Suprapubic skin (tissue), 4 donors: ENCODE data around the gene PRRT1.
"Not testable (repeated sequence)": the region's sequence is repeated elsewhere in the genome, so short reads cannot be mapped to it uniquely, and the experiment has no call there.

Experiments
- CTCF ChIP-seq, 2 donors: fragments of 200-600 bp in 1 of 2; fragments of 450-650 bp in 1 of 2; sonication (generic) in 1 of 2; IDR thresholded peaks; one replicate each; pipeline ENCODE4 v1.5.1; 2016 to 2019; ENCODE audit warnings: antibody characterized with exemption in 2 of 2, mild to moderate bottlenecking in 1 of 2, moderate library complexity in 1 of 2
- EP300 ChIP-seq: sonication (generic); formaldehyde crosslinking; IDR thresholded peaks from one replicate; pipeline ENCODE4 v1.6.1; 2017; ENCODE audit warnings: antibody characterized with exemption
- POLR2A ChIP-seq, 2 donors: fragments of 450-650 bp; IDR thresholded peaks; one replicate each; pipeline ENCODE4 v1.6.1; 2017; ENCODE audit warnings: antibody characterized with exemption in 2 of 2, mild to moderate bottlenecking in 2 of 2, moderate library complexity in 2 of 2
- POLR2AphosphoS5 ChIP-seq, 3 donors: sonication (generic); formaldehyde crosslinking; IDR thresholded peaks; one replicate each; pipeline ENCODE4 v1.6.1; 2017; ENCODE audit warnings: antibody characterized with exemption in 3 of 3

DNA sequence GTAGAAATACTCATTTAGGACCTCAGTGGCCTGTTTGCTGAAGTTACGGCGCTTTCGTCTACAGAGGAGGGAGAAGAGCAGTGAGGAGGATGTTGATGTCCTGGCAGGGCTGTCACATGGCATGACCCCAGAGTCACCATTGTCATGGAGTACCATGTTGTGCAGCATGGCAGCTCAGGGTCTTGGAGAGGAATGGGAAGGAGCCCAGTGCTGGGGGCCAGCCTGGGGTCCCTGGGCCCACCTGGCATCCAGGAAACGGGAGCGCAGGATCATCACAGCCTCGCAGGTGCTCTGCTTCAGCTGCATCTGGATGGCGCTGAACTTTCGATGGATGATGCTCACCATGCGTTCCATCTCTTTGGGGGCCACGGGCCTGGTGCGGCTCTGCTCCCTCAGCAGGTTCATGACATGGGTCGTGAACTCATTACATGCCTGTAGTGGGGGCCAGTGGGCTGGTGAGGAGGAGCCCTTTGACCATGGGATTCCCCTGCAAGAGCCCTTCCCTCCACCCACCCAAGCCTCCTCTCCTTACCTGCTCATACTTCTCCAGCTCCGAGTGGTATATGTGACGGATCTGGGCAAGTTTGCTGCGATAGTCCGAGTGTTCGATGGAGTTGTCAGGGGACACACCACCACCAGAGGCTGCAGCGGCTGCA is 36.1 kb upstream of the PRRT1 start:
- TF ChIP-seq CTCF (IDR thresholded peaks at IDR 0.05); POLR2A (IDR thresholded peaks at IDR 0.05); EP300; POLR2AphosphoS5 (IDR thresholded peaks at IDR 0.05): not testable (repeated sequence)
